NCI-H2171 treated with DMSO at 0.1 percent for 48 hours (cell line): ENCODE data around the gene C19orf73.
"Not testable (repeated sequence)": the region's sequence is repeated elsewhere in the genome, so short reads cannot be mapped to it uniquely, and the experiment has no call there.

Experiments used
- DNase-seq: peaks from one replicate; lab custom pipeline; 2025; lab: John Stamatoyannopoulos, UW

Gene C19orf73

DNA sequence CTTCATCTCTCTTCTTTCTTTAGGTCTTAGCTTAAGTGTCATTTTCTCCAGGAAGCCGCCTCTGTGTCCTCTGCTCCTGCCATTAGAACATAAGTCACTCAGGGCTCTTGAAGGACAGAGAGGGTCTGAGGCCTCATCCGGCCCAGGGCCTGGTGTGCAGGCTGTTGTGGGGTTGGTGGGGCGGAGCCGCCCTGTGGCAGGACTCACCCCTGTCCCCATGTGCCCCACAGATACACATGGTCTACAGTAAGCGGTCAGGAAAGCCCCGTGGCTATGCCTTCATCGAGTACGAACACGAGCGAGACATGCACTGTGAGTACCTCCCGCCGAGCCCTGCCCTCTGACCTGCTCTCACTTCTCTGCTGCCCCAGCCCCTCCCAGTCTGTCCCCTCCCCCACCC, 17.8 kb downstream of the C19orf73 start:
- no peak for DNase-seq

DNA sequence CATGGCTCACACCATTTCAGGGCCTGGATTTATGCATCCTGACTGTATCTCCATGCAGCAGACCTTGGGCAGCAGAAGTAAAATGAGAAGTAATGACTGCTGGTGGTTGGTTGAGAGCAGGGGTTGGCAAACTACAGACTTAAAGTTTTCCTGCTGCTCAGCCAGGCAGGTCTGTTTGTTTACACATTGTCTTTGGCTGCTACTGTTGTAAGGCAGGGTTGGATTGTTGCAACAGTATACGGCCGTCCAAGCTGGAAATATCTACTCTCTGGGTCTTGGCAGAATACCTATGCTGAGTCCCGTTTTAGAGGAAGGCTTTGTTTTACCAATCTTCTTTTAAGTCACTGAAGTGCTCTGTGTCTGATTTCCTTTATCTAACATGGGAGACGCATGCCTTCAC, 20.1 kb downstream of the C19orf73 start:
- no peak for DNase-seq

GRCh38 chr19:49097453-49098288, 21.3 kb downstream of the C19orf73 start:
- DNase-seq, result peak; percentile 72

DNA sequence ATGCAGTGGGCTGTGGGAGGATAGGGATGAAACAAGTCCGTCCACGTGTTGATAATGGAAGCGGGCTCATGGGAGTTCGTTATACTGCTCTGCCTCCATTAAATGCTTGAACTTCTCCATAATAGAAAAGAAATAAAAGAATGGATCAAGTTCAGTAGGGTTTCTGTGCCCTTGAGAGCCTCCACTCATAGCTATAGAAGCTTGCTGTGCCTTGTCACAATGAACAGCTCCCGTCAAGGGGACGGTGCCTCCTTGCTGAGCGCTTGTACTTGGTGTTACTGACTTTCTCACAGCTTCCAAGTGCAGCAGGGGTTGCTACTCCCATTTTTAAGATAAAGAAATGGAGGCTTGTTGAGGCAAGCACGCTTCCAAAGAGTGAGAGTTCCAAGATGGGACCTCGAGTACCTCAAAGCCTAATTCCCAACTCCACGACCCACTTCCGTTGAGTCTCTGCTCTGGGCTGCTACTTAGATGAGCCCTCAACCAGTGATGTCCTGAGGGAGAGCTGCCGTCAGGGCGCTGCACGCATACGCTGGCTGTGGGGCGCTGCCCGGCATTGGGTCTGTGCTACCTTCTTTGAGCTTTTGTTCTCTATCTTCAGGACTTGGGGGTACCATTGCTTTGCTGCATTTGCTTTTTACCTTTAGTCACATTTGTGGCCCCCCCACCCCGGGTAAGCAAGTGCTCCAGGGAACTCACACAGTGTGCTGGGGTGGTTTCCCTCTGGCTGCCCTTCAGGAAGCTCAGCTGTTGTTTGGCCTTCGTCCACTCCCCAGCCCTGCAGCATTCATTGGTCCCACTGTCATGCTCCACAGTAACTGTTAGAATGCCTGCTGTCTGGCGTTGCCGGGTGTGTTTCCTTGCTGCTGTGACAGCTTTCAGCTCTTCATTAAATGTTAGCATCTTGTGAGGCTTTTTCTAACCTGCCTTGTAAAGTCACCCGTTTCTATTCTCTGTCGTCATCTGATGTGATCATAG, 24.1 kb downstream of the C19orf73 start:
- DNase-seq, result no peak

DNA sequence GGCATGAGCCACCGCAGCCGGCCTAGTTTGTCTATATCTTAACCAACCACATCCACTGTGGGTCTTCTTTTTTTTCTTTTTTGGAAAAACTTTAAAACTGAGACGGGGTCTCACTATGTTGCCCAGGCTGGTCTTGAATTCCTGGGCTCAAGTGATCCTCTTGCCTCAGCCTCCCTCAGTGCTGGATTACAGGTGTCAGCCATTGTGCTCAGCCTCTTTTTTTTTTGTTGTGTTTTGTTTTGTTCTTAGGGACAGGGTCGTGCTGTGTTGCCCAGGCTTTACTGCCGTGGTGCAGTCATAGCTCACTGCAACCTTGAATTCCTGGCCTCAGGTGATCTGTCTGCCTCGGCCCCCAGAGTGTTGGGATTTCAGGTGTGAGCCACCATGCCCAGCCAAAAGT, 26.3 kb downstream of the C19orf73 start:
- no peak for DNase-seq

DNA sequence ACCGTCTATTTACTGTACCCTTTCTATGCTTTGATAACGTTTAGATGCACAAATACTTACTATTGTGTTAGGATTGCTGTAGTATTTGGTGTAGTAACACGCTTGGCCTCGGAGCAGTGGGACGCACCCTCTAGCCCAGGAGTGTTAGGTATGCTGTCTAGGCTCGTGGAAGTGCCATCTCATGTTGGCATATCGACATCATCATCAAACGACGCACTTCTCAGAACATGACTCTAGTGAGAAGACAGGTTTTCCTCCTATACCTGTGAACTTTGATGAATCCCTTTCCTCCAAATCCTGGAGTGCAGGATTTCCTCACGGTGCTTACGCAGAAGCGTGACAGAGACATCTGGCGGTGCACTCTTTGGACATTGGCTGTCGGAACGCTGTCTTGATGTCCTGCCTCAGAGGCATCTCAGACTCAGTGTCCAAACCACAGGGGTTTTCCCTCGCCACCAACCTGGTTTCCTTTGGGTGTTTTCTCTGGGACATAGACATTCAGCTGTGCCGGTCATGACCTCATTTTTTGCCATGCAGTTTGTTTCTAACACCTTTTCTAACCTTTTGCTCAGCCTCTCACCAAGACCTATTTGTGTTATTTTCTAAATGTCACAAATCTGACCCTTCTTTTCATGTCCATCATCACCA, 27.4 kb downstream of the C19orf73 start:
- no peak for DNase-seq

DNA sequence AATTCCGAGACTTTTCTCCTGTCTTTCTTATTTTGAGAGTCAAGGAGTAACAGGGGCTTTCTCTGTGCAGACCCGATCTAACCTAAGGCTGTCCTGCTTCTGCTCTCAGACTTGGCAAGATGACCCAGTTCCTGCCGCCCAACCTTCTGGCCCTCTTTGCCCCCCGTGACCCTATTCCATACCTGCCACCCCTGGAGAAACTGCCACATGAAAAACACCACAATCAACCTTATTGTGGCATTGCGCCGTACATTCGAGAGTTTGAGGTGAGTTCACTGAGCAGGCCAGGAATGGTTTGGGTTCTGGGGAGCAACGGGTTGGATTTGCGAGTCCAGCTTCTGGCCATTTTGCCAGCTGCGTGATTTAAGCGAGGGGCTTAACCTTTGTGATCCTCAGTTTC, 32.6 kb downstream of the C19orf73 start:
- no peak for DNase-seq

- no peak for DNase-seq
Observed at GRCh38 chr19:49085868-49086232, 33.1 kb downstream of the C19orf73 start.

GRCh38 chr19:49085020-49085867, 33.7 kb downstream of the C19orf73 start, which contains the start of gene SNRNP70:
Gene SNRNP70, plus strand, starts transcription at chr19:49085451. Its CDS starts 964 bp downstream, at chr19:49086415.
- DNase-seq, result peak; percentile 99

GRCh38 chr19:49084206-49085019, 34.5 kb downstream of the C19orf73 start:
- DNase-seq, result no peak

- DNase-seq, result no peak
Observed at GRCh38 chr19:49081273-49081672, 37.7 kb downstream of the C19orf73 start.

- DNase-seq, result no peak
Observed at GRCh38 chr19:49080392-49080791, 38.6 kb downstream of the C19orf73 start.

GRCh38 chr19:49074869-49075268, 44.1 kb downstream of the C19orf73 start:
- DNase-seq, result not testable (repeated sequence)

- DNase-seq, result peak; percentile 20
Observed at GRCh38 chr19:49073514-49074378, 45.2 kb downstream of the C19orf73 start.

DNA sequence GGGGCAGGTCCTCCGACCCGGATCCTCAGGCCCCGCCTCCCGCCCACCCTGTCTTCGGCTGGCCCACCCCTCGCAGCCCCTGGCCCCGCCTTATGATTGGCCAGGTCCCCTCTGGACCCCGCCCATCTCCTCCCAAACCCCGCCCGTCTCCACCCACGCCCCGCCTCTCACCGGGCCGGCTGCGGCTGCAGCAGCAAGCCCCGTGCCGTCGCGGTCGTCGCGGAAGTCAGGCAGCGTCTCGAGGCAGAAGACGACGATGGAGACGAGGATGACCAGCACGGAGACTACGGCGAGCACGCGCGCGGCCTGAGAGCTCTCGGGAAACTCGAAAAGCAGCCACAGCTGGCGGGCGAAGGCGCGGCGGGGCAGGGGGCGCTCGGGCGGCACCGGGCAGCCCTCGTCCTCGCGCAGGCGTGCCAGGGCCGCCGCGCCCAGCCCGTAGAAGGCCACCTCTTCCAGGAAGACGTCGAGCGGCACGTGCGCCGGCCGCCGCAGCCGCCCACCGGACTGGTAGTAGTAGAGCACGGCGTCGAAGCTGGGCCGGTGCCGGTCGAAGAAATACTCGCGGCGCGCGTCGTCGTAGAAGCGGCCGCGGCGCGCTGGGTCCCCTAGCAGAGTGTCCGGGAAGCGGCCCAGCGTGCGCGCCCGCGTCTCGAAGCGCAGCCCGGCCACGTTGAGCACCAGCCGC, 46.9 kb downstream of the C19orf73 start:
- DNase-seq, result peak; percentile 11

- DNase-seq, result no peak
Observed at GRCh38 chr19:49070416-49070815, 48.5 kb downstream of the C19orf73 start.

DNA sequence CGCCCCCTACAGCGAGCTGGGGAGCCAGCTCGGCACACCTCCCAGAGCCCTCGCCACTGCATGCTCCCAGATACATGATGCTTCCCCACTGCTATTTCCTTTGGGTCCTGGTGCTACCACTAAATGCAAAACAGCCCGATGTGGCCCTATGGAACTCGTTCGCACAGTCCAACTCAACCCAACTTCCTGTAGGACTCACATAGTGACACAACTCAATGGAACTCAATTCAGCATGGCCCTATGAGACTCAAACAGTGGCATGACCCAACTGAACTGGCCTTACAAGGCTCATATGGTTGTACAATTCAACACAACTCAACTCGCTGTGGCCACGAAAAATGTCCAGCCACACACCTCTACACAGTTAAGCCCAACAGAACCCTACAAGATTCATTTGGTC, 49.9 kb downstream of the C19orf73 start:
- no peak for DNase-seq
